GM12873 (cell line): ENCODE data around the gene LTB4R2.

ENCODE experiments used
- CTCF ChIP-seq: IDR thresholded peaks from 2 replicates; pipeline ENCODE4 v1.5.1; 2012; ENCODE audit warnings: low read depth, mild to moderate bottlenecking, moderate library complexity, low read length, control low read depth; ENCODE audit not compliant: insufficient read depth; ENCODE audit errors: missing control alignments

Gene LTB4R2

GRCh38 chr14:24307156-24307574 lies 2.8 kb upstream of the LTB4R2 start:
- no peak for TF ChIP-seq CTCF

- TF ChIP-seq CTCF, result peak; percentile 94
Measured at GRCh38 chr14:24307575-24308341, 2.2 kb upstream of the LTB4R2 start, which contains the start of gene CIDEB. CIDEB (minus strand) TSS chr14:24307977; CDS start chr14:24307858, 119 bp downstream.

GRCh38 chr14:24308342-24309124 lies 1.4 kb upstream of the LTB4R2 start:
- TF ChIP-seq CTCF, result no peak

- TF ChIP-seq CTCF, result no peak
Measured at GRCh38 chr14:24310265-24310645, 315 bp downstream of the LTB4R2 start.

- peak; percentile 26 for TF ChIP-seq CTCF
Measured at GRCh38 chr14:24310646-24311604, 985 bp downstream of the LTB4R2 start, which contains the start of gene LTB4R. LTB4R (plus strand) TSS chr14:24311502; CDS start chr14:24315652, 4,150 bp downstream.

- no peak for TF ChIP-seq CTCF
Measured at GRCh38 chr14:24311837-24312615, 2.1 kb downstream of the LTB4R2 start.
